ENCODE results near the gene HOXC5. TPM values are rescaled to one million over a fixed set of nuclear protein-coding genes. Genes with fewer than 3 reads are reported as not detected.

The HOXC5 gene
- total RNA-seq, 1 donor from 2014 or later = not detected

GRCh38 chr12:54047964-54048303 is 15.1 kb downstream of the HOXC5 start:
- Mint-ChIP-seq H3K36me3 (ENCODE audit: unreplicated experiment) (no peaks in the 10 kb centered on the region), H3K9me3 (ENCODE audit: unreplicated experiment) (no peaks in the 10 kb centered on the region), H3K27ac (ENCODE audit: unreplicated experiment) (no peak overlapping the region), H3K27me3 (ENCODE audit: unreplicated experiment) (peaks cover 98% of the 10 kb centered on the region), H3K4me3 (ENCODE audit: unreplicated experiment) (no peak overlapping the region), H3K4me1 (ENCODE audit: unreplicated experiment) (no peaks in the 10 kb centered on the region)
- TF ChIP-seq, protein P1, sequence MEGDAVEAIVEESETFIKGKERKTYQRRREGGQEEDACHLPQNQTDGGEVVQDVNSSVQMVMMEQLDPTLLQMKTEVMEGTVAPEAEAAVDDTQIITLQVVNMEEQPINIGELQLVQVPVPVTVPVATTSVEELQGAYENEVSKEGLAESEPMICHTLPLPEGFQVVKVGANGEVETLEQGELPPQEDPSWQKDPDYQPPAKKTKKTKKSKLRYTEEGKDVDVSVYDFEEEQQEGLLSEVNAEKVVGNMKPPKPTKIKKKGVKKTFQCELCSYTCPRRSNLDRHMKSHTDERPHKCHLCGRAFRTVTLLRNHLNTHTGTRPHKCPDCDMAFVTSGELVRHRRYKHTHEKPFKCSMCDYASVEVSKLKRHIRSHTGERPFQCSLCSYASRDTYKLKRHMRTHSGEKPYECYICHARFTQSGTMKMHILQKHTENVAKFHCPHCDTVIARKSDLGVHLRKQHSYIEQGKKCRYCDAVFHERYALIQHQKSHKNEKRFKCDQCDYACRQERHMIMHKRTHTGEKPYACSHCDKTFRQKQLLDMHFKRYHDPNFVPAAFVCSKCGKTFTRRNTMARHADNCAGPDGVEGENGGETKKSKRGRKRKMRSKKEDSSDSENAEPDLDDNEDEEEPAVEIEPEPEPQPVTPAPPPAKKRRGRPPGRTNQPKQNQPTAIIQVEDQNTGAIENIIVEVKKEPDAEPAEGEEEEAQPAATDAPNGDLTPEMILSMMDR (IDR thresholded peaks at IDR 0.05) = no peak
- no peak for DNase-seq (ENCODE audit: extremely low spot score, unreplicated experiment)

DNA sequence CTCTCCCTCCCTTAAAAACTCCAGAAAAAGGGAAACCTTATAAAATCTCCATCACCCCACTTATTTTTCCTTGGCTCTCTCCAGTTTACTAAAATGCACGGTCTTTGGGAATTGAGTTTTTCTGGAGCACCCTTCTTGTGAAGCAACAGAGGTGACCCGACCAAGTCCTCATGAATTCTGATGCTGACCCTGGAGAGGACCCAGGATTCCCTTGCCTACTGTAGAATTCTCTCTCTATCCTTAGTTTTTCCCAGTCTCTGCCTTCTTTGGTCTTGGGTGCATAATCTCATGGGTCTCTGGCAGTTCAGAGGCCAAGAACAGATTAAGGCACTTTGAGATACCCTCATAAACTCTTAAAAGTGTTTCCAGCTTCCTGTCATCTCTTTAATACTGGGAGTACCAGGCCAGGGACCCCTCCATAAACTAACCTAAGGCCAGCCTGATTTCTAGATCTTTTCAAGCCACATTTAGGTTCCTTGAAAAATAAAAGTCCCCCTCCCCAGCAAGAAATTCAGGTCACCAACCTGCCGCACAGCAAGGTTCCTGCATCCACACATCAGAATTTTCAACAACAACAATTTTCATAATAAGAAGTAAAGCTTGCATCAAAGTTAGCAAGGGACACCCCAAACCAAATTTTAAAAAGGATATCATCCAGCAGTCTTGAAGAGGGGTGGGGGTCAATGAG is 15.7 kb downstream of the HOXC5 start:
- Mint-ChIP-seq H3K36me3 (ENCODE audit: unreplicated experiment) (no peaks in the 10 kb centered on the region), H3K27ac (ENCODE audit: unreplicated experiment) (no peak overlapping the region), H3K27me3 (ENCODE audit: unreplicated experiment) (peaks cover 99% of the 10 kb centered on the region), H3K9me3 (ENCODE audit: unreplicated experiment) (no peaks in the 10 kb centered on the region), H3K4me3 (ENCODE audit: unreplicated experiment) (no peak overlapping the region), H3K4me1 (ENCODE audit: unreplicated experiment) (no peaks in the 10 kb centered on the region)
- DNase-seq (ENCODE audit: extremely low spot score, unreplicated experiment) = no peak
- TF ChIP-seq, protein P1 (IDR thresholded peaks at IDR 0.05) = no peak

DNA sequence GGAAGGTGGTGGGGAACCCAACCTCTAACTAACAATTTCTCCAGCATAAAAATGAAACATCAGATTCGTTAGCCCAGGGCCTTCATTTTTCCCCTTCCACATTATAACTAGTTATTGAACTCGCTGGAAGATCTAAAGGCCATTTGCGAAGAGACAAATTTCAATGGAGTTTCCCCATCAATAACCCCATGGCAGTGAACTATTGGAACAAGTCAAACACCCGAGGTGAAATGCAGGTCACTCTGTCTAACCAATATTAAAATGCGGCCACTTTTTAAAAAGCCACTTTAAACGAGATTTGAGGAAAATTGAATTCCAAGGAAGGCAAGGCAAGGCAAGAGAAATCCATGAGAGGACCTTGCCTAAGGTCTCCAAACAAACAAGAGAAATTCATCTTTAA is 16.3 kb downstream of the HOXC5 start:
- H3K36me3 Mint-ChIP-seq (ENCODE audit: unreplicated experiment) = no peaks in the 10 kb centered on the region
- TF ChIP-seq, protein P1 (IDR thresholded peaks at IDR 0.05) = no peak
- H3K27ac Mint-ChIP-seq (ENCODE audit: unreplicated experiment) = no peak overlapping the region
- no peaks in the 10 kb centered on the region for H3K4me1 Mint-ChIP-seq (ENCODE audit: unreplicated experiment)
- H3K9me3 Mint-ChIP-seq (ENCODE audit: unreplicated experiment) = no peaks in the 10 kb centered on the region
- no peak overlapping the region for H3K4me3 Mint-ChIP-seq (ENCODE audit: unreplicated experiment)
- peaks cover 98% of the 10 kb centered on the region for H3K27me3 Mint-ChIP-seq (ENCODE audit: unreplicated experiment)
- no peak for DNase-seq (ENCODE audit: extremely low spot score, unreplicated experiment)

- TF ChIP-seq, protein P1 (IDR thresholded peaks at IDR 0.05) = no peak
- no peak for DNase-seq (ENCODE audit: extremely low spot score, unreplicated experiment)
- Mint-ChIP-seq H3K27ac (ENCODE audit: unreplicated experiment) (no peak overlapping the region), H3K36me3 (ENCODE audit: unreplicated experiment) (no peaks in the 10 kb centered on the region), H3K4me3 (ENCODE audit: unreplicated experiment) (no peak overlapping the region), H3K4me1 (ENCODE audit: unreplicated experiment) (no peaks in the 10 kb centered on the region), H3K27me3 (ENCODE audit: unreplicated experiment) (peaks cover 95% of the 10 kb centered on the region), H3K9me3 (ENCODE audit: unreplicated experiment) (no peaks in the 10 kb centered on the region)
Observed at GRCh38 chr12:54050482-54050810, 17.6 kb downstream of the HOXC5 start.

GRCh38 chr12:54051026-54051842 is 18.4 kb downstream of the HOXC5 start:
- Mint-ChIP-seq H3K27ac (ENCODE audit: unreplicated experiment) (no peak overlapping the region), H3K36me3 (ENCODE audit: unreplicated experiment) (no peaks in the 10 kb centered on the region), H3K9me3 (ENCODE audit: unreplicated experiment) (no peaks in the 10 kb centered on the region), H3K4me3 (ENCODE audit: unreplicated experiment) (no peak overlapping the region), H3K4me1 (ENCODE audit: unreplicated experiment) (no peaks in the 10 kb centered on the region), H3K27me3 (ENCODE audit: unreplicated experiment) (peaks cover 95% of the 10 kb centered on the region)
- no peak for DNase-seq (ENCODE audit: extremely low spot score, unreplicated experiment)
- TF ChIP-seq, protein P1 (IDR thresholded peaks at IDR 0.05) = no peak
